Measurements from ENCODE around the gene HEXA. TPM values are rescaled to one million over a fixed set of nuclear protein-coding genes. Genes with fewer than 3 reads are reported as not detected.

HEXA gene
- polyA plus RNA-seq, 1 experiment, result 191 TPM

- TF ChIP-seq CTCF (IDR thresholded peaks at IDR 0.05; ENCODE audit: low read depth, low read length), result no peak
- H3K9me3 ChIP-seq (ENCODE audit: control insufficient read depth, insufficient read depth, low read length), result no peaks in the 10 kb centered on the region
- ChIA-PET POLR2A (interaction anchor here (0.7 to 0.8 kb wide), 2 partner anchors 19 to 373 kb away, joined by 3 read pairs; no protein-coding TSS in a partner anchor), CTCF (no interaction called here)
- no peak for DNase-seq (ENCODE audit: low read depth, low spot score)
- H3K4me3 ChIP-seq (ENCODE audit: low read depth, low read length), result no peak overlapping the region
- no peak overlapping the region for H3K27ac ChIP-seq (ENCODE audit: low read depth, low read length)
- H3K27me3 ChIP-seq (ENCODE audit: control insufficient read depth, insufficient read depth, low read length), result peaks cover 17% of the 10 kb centered on the region
Measured at GRCh38 chr15:72319360-72319984, 56.3 kb downstream of the HEXA start.

GRCh38 chr15:72318408-72318942 lies 57.3 kb downstream of the HEXA start:
- DNase-seq (ENCODE audit: low read depth, low spot score), result no peak
- Histone ChIP-seq H3K4me3 (ENCODE audit: low read depth, low read length) (no peak overlapping the region), H3K27me3 (ENCODE audit: control insufficient read depth, insufficient read depth, low read length) (peaks cover 22% of the 10 kb centered on the region), H3K27ac (ENCODE audit: low read depth, low read length) (no peak overlapping the region), H3K9me3 (ENCODE audit: control insufficient read depth, insufficient read depth, low read length) (no peaks in the 10 kb centered on the region)
- ChIA-PET POLR2A (interaction anchor here (0.5 kb wide), 1 partner anchor 39 kb away, joined by 3 read pairs; no protein-coding TSS in a partner anchor), CTCF (interaction anchor here (0.8 kb wide), 1 partner anchor 281 kb away, joined by 3 read pairs; no protein-coding TSS in a partner anchor)
- TF ChIP-seq CTCF (IDR thresholded peaks at IDR 0.05; ENCODE audit: low read depth, low read length), result no peak

GRCh38 chr15:72315706-72316370 lies 60.0 kb downstream of the HEXA start:
- DNase-seq (ENCODE audit: low read depth, low spot score), result no peak
- H3K9me3 ChIP-seq (ENCODE audit: control insufficient read depth, insufficient read depth, low read length), result no peaks in the 10 kb centered on the region
- H3K27ac ChIP-seq (ENCODE audit: low read depth, low read length), result no peak overlapping the region
- no peak overlapping the region for H3K4me3 ChIP-seq (ENCODE audit: low read depth, low read length)
- ChIA-PET CTCF (interaction anchor here (0.6 kb wide), 1 partner anchor 22 kb away, joined by 4 read pairs; no protein-coding TSS in a partner anchor), POLR2A (no interaction called here)
- H3K27me3 ChIP-seq (ENCODE audit: control insufficient read depth, insufficient read depth, low read length), result peaks cover 22% of the 10 kb centered on the region
- TF ChIP-seq CTCF (IDR thresholded peaks at IDR 0.05; ENCODE audit: low read depth, low read length), result no peak

GRCh38 chr15:72313881-72314280 lies 61.9 kb downstream of the HEXA start:
- ChIA-PET CTCF (interaction anchor here (0.6 to 2.3 kb wide), 7 partner anchors 27 to 959 kb away, joined by 3 to 9 read pairs (median 5); no protein-coding TSS in a partner anchor), POLR2A (interaction anchor here (0.7 to 0.9 kb wide), 2 partner anchors 66 to 84 kb away, joined by 3 to 8 read pairs; no protein-coding TSS in a partner anchor)
- H3K27ac ChIP-seq (ENCODE audit: low read depth, low read length), result no peak overlapping the region
- no peaks in the 10 kb centered on the region for H3K9me3 ChIP-seq (ENCODE audit: control insufficient read depth, insufficient read depth, low read length)
- no peak for TF ChIP-seq CTCF (IDR thresholded peaks at IDR 0.05; ENCODE audit: low read depth, low read length)
- no peak for DNase-seq (ENCODE audit: low read depth, low spot score)
- peaks cover 22% of the 10 kb centered on the region for H3K27me3 ChIP-seq (ENCODE audit: control insufficient read depth, insufficient read depth, low read length)
- H3K4me3 ChIP-seq (ENCODE audit: low read depth, low read length), result no peak overlapping the region

GRCh38 chr15:72313448-72313840 lies 62.4 kb downstream of the HEXA start:
- TF ChIP-seq CTCF (IDR thresholded peaks at IDR 0.05; ENCODE audit: low read depth, low read length), result no peak
- no peaks in the 10 kb centered on the region for H3K9me3 ChIP-seq (ENCODE audit: control insufficient read depth, insufficient read depth, low read length)
- no peak overlapping the region for H3K27ac ChIP-seq (ENCODE audit: low read depth, low read length)
- ChIA-PET CTCF (interaction anchor here (0.6 to 2.3 kb wide), 13 partner anchors 8 to 287 kb away, joined by 3 to 11 read pairs (median 4); no protein-coding TSS in a partner anchor), POLR2A (no interaction called here)
- H3K27me3 ChIP-seq (ENCODE audit: control insufficient read depth, insufficient read depth, low read length), result peaks cover 18% of the 10 kb centered on the region
- no peak for DNase-seq (ENCODE audit: low read depth, low spot score)
- H3K4me3 ChIP-seq (ENCODE audit: low read depth, low read length), result no peak overlapping the region

All from AG04450 (cell line).